CD4-positive, alpha-beta T cell treated with Interleukin-15 for 4 hours (primary cell): ENCODE measurements around the gene DCTPP1.
"Not testable (repeated sequence)": the region's sequence is repeated elsewhere in the genome, so short reads cannot be mapped to it uniquely, and the experiment has no call there.

ENCODE experiments used
- DNase-seq: peaks from one replicate; pipeline ENCODE4 v3.0.0-alpha.2; 2020; ENCODE audit warnings: low spot score

Gene DCTPP1

GRCh38 chr16:30413112-30413806 is 16.6 kb downstream of the DCTPP1 start:
- no peak for DNase-seq

GRCh38 chr16:30409125-30410060 is 20.4 kb downstream of the DCTPP1 start:
- DNase-seq: peak; percentile 94

- DNase-seq: no peak
Measured at GRCh38 chr16:30407804-30408534, 21.9 kb downstream of the DCTPP1 start.

GRCh38 chr16:30407102-30407803 is 22.6 kb downstream of the DCTPP1 start, which contains the start of gene ZNF771:
TSS of gene ZNF771 (plus strand) at chr16:30407606. CDS start at chr16:30408054, 448 bp downstream.
- DNase-seq: peak; percentile 87

- DNase-seq: no peak
Measured at GRCh38 chr16:30406795-30407101, 23.1 kb downstream of the DCTPP1 start.

- DNase-seq: no peak
Measured at GRCh38 chr16:30401768-30402425, 27.9 kb downstream of the DCTPP1 start.

GRCh38 chr16:30399435-30400186 is 30.2 kb downstream of the DCTPP1 start:
- DNase-seq: no peak

GRCh38 chr16:30398661-30399434 is 31.0 kb downstream of the DCTPP1 start:
- no peak for DNase-seq

- DNase-seq: no peak
Measured at GRCh38 chr16:30397776-30398660, 31.8 kb downstream of the DCTPP1 start.

- no peak for DNase-seq
Measured at GRCh38 chr16:30397056-30397455, 32.8 kb downstream of the DCTPP1 start.

- not testable (repeated sequence) for DNase-seq
Measured at GRCh38 chr16:30396627-30397026, 33.2 kb downstream of the DCTPP1 start.

GRCh38 chr16:30395992-30396585 is 33.7 kb downstream of the DCTPP1 start:
- no peak for DNase-seq

GRCh38 chr16:30395155-30395991 is 34.5 kb downstream of the DCTPP1 start, which contains the start of gene ZNF48:
TSS of gene ZNF48 (plus strand) at chr16:30395420. CDS start at chr16:30395795, 375 bp downstream.
- peak; percentile 67 for DNase-seq

GRCh38 chr16:30394592-30395154 is 35.2 kb downstream of the DCTPP1 start:
- no peak for DNase-seq

- DNase-seq: no peak
Measured at GRCh38 chr16:30383521-30383920, 46.3 kb downstream of the DCTPP1 start.

- peak; percentile 81 for DNase-seq
Measured at GRCh38 chr16:30382111-30382881, 47.5 kb downstream of the DCTPP1 start, which contains the start of gene SEPTIN1. TSS of gene SEPTIN1 (minus strand) at chr16:30382561. CDS start at chr16:30382542, 19 bp downstream.
